Skeletal muscle satellite cell (primary cell): ENCODE data around the gene SCT.
A peak's percentile ranks its signal among the peaks of the same experiment; 100 is the strongest.

Source experiments
- H3K27me3 ChIP-seq: 2 replicates; pipeline ENCODE4 v1.7.0; 2013; ENCODE audit warnings: low read length; ENCODE audit not compliant: control insufficient read depth, insufficient read depth
- H3K36me3 ChIP-seq: 2 replicates; pipeline ENCODE4 v1.7.0; 2013; ENCODE audit warnings: mild to moderate bottlenecking, control low read depth, low read length; ENCODE audit not compliant: insufficient read depth
- H3K4me1 ChIP-seq: 2 replicates; pipeline ENCODE4 v1.7.0; 2013; ENCODE audit warnings: low read length; ENCODE audit not compliant: control insufficient read depth, insufficient read depth
- H3K4me2 ChIP-seq: 2 replicates; pipeline ENCODE4 v1.7.0; 2013; ENCODE audit warnings: mild to moderate bottlenecking, low read length
- H3K4me3 ChIP-seq: 2 replicates; pipeline ENCODE4 v1.7.0; 2013; ENCODE audit warnings: low read length
- H3K9ac ChIP-seq: 2 replicates; pipeline ENCODE4 v1.7.0; 2013; ENCODE audit warnings: mild to moderate bottlenecking, low read depth, low read length, moderate library complexity
- H3K9me3 ChIP-seq: replicated peaks from 2 replicates; pipeline ENCODE4 v1.7.0; 2013; ENCODE audit warnings: mild to moderate bottlenecking, control low read depth, low read length

Gene SCT

GRCh38 chr11:628056-628455 lies 1.1 kb upstream of the SCT start:
- H3K4me1 ChIP-seq: peaks cover 17% of the 10 kb centered on the region
- no peaks in the 10 kb centered on the region for H3K9me3 ChIP-seq
- H3K4me3 ChIP-seq: no peak overlapping the region
- no peaks in the 10 kb centered on the region for H3K27me3 ChIP-seq
- no peak overlapping the region for H3K9ac ChIP-seq
- H3K36me3 ChIP-seq: no peaks in the 10 kb centered on the region
- H3K4me2 ChIP-seq: peak overlapping the region; percentile 44

GRCh38 chr11:627308-627576 lies 261 bp upstream of the SCT start:
- Histone ChIP-seq H3K4me2 (no peak overlapping the region), H3K9ac (no peak overlapping the region)

GRCh38 chr11:625636-626268 lies 1.2 kb downstream of the SCT start:
- no peaks in the 10 kb centered on the region for H3K27me3 ChIP-seq

More at GRCh38 chr11:627308-627576, 261 bp upstream of the SCT start:
- Histone ChIP-seq H3K36me3 (no peaks in the 10 kb centered on the region), H3K9me3 (no peaks in the 10 kb centered on the region), H3K4me3 (no peak overlapping the region), H3K27me3 (no peaks in the 10 kb centered on the region), H3K4me1 (peaks cover 10% of the 10 kb centered on the region)

GRCh38 chr11:624705-625635 lies 2.0 kb downstream of the SCT start, which contains the start of gene CDHR5:
TSS of gene CDHR5 (minus strand) at chr11:624955. CDS start at chr11:624902, 53 bp downstream.
- no peak within 1 kb of the TSS for H3K9ac ChIP-seq
- no peak within 1 kb of the TSS for H3K4me3 ChIP-seq
- H3K36me3 ChIP-seq: no peaks in the 10 kb centered on the region
- peaks cover 10% of the 10 kb centered on the region for H3K4me1 ChIP-seq
- H3K4me2 ChIP-seq: no peak within 1 kb of the TSS
- H3K9me3 ChIP-seq: no peaks in the 10 kb centered on the region
- no peaks in the 10 kb centered on the region for H3K27me3 ChIP-seq

More at GRCh38 chr11:625636-626268, 1.2 kb downstream of the SCT start:
- Histone ChIP-seq H3K9me3 (no peaks in the 10 kb centered on the region), H3K9ac (no peak overlapping the region), H3K4me1 (peaks cover 10% of the 10 kb centered on the region), H3K36me3 (no peaks in the 10 kb centered on the region), H3K4me3 (no peak overlapping the region), H3K4me2 (no peak overlapping the region)

- peaks cover 4% of the 10 kb centered on the region for H3K36me3 ChIP-seq
- no peaks in the 10 kb centered on the region for H3K9me3 ChIP-seq
- no peak overlapping the region for H3K4me3 ChIP-seq
- peaks cover 6% of the 10 kb centered on the region for H3K4me1 ChIP-seq
- no peaks in the 10 kb centered on the region for H3K27me3 ChIP-seq
- H3K9ac ChIP-seq: no peak overlapping the region
- H3K4me2 ChIP-seq: no peak overlapping the region
Measured at GRCh38 chr11:623999-624704, 2.8 kb downstream of the SCT start.

- Histone ChIP-seq H3K36me3 (peaks cover 6% of the 10 kb centered on the region), H3K4me3 (no peak overlapping the region), H3K27me3 (no peaks in the 10 kb centered on the region), H3K9me3 (no peaks in the 10 kb centered on the region), H3K9ac (no peak overlapping the region), H3K4me1 (peaks cover 4% of the 10 kb centered on the region), H3K4me2 (no peak overlapping the region)
Measured at GRCh38 chr11:623349-623869, 3.6 kb downstream of the SCT start.

- no peak overlapping the region for H3K4me3 ChIP-seq
- H3K9ac ChIP-seq: no peak overlapping the region
- H3K9me3 ChIP-seq: no peaks in the 10 kb centered on the region
- no peaks in the 10 kb centered on the region for H3K4me1 ChIP-seq
- H3K4me2 ChIP-seq: no peak overlapping the region
- H3K27me3 ChIP-seq: no peaks in the 10 kb centered on the region
- H3K36me3 ChIP-seq: peaks cover 11% of the 10 kb centered on the region
Measured at GRCh38 chr11:621838-622237, 5.1 kb downstream of the SCT start.

- H3K4me3 ChIP-seq: no peak overlapping the region
- H3K36me3 ChIP-seq: peaks cover 11% of the 10 kb centered on the region
- H3K9ac ChIP-seq: no peak overlapping the region
- H3K9me3 ChIP-seq: no peaks in the 10 kb centered on the region
- peaks cover under 1% of the 10 kb centered on the region for H3K4me1 ChIP-seq
- no peak overlapping the region for H3K4me2 ChIP-seq
- no peaks in the 10 kb centered on the region for H3K27me3 ChIP-seq
Measured at GRCh38 chr11:620935-621814, 5.8 kb downstream of the SCT start.

- Histone ChIP-seq H3K9me3 (no peaks in the 10 kb centered on the region), H3K36me3 (peaks cover 11% of the 10 kb centered on the region), H3K4me2 (no peak overlapping the region), H3K27me3 (no peaks in the 10 kb centered on the region), H3K4me1 (peaks cover 7% of the 10 kb centered on the region), H3K9ac (no peak overlapping the region), H3K4me3 (no peak overlapping the region)
Measured at GRCh38 chr11:620201-620600, 6.8 kb downstream of the SCT start.

- peaks cover 13% of the 10 kb centered on the region for H3K4me1 ChIP-seq
- H3K27me3 ChIP-seq: no peaks in the 10 kb centered on the region
- H3K9me3 ChIP-seq: no peaks in the 10 kb centered on the region
- H3K4me3 ChIP-seq: no peak overlapping the region
- no peak overlapping the region for H3K4me2 ChIP-seq
- no peak overlapping the region for H3K9ac ChIP-seq
- H3K36me3 ChIP-seq: peaks cover 11% of the 10 kb centered on the region
Measured at GRCh38 chr11:619628-620050, 7.3 kb downstream of the SCT start.
